Cardiac atrium fibroblast (primary cell): ENCODE measurements around the gene MSH4. TPM values are rescaled to one million over a fixed set of nuclear protein-coding genes. Genes with fewer than 3 reads are reported as not detected.

Experiments used
- total RNA-seq: library from RNA; depleted of rRNA; stranded (reverse); fragments of >200 nt; gene quantifications from 2 replicates; pipeline ENCODE4 v1.2.3, GENCODE V29; 2015

Gene MSH4
- total RNA-seq = under 0.01 TPM in 2 replicates

DNA sequence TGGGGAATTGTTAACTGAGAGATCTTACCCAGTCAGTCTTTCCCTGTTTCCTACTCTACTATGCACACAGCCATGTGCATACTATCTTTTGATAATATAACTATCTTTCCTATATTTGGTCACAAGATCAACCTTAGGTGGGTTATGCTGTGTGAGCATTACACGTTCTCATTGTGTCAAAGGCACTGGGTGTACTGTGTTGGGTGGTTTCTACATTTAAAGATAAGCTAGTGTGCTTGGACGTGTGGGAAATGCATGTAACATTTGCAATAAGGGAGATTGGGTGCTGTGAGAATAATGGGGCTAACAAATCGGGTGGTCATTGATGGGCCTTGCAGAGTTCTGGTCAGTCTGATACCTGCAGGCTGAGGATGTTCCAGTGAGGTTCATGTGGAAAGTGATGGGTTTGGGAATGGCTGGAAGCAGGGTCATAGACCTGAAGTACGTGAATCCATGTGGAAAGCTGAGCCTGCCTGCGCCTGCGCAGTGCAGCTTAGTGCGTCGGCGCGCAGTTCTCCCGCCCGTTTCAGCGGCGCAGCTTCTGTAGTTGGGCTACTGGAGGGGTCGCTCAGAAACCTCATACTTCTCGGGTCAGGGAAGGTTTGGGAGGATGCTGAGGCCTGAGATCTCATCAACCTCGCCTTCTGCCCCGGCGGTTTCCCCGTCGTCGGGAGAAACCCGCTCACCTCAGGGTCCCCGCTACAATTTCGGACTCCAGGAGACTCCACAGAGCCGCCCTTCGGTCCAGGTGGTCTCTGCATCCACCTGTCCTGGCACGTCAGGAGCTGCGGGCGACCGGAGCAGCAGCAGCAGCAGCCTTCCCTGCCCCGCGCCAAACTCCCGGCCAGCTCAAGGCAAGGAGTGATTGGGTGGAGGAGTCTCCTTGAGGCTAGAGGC, at the start of gene MSH4:
MSH4 (plus strand) TSS at position 507 of the 897 bp plus-strand sequence; CDS start at position 611, 104 bp downstream.

DNA sequence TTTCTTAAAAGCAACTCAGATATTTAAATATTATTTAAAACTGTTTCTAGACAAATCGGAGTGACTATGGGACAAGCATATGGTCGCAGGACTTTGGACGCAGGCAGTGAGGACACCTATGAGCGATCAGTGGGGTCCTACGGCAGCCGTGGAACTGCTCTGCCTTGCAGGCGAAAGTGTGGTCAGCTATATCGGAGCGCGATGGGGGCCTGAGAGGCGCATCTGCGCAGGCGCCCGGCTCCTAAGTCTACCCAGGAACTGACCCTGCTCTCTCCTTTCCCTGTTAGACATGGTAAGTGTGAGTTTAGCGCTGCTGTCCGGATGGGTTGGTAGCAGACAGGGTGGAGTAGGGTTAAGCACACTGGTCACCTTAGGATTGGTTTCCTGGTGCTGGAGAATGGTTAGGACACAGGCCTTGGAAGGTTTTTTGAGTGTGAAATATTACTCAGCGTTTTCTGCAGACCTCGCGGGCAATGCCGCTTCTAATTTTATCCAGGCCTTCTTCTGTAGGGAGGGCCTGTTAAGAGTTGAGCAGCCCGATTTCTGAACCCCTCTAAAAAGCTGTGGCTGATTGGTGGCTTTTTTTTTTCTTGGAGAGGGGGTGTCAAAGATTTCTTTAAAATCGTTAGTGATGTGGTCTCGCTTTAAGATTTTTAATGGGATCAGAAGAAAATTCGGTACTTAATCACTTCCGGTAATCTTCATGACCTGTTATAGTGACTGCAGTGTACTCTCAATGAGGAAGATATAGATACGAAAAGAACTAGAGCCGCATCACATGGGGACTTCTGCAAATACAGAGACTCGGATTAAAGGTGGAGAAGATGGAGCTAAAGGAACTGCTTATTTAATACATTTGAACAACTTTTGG, 10.5 kb upstream of the MSH4 start, which contains the start of gene RABGGTB:
RABGGTB (plus strand) TSS at position 274 of the 871 bp plus-strand sequence; CDS start at position 290, 16 bp downstream.

DNA sequence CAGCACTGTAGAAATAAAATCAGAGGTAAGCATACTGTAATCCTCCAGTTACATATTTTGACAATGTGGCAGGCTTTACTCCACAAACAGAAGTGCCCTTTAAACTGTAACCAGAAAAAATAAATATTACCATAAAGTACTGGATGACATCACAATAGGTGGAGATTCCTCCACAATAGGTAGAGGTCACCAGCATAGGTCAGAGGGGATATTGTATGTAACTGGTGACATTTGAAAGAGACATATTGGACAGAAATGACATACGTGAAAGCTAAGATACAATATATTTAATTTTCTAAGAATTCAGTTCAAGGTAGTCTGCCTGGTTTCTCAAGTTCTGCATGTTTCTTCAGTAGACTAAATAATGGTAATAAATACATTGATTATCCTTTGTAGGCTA, 135.6 kb downstream of the MSH4 start, which contains the start of gene ASB17:
ASB17 (minus strand) TSS at position 101 of the 400 bp plus-strand sequence. CDS start 113 bp downstream, outside the sequence.

Other genes with a start within 250 kb of the MSH4 start
- gene SLC44A5, start 185.8 kb upstream of the MSH4 start, total RNA-seq = 0.18 TPM in 1 of 2 replicates, not detected in the other
- 23.6 and 24.9 TPM in 2 replicates for gene ACADM, start 72.2 kb upstream of the MSH4 start, total RNA-seq
- gene RABGGTB, start 10.6 kb upstream of the MSH4 start, total RNA-seq = 60.7 and 64.8 TPM in 2 replicates
- not detected in 2 replicates for gene ASB17, start 135.5 kb downstream of the MSH4 start, total RNA-seq